Jurkat, Clone E6-1 (cell line): ENCODE results near the gene TCF7L2.
A peak's percentile ranks its signal among the peaks of the same experiment; 100 is the strongest.

Experiments used
- DNase-seq: peaks from one replicate; pipeline ENCODE4 v3.0.0-alpha.2; 2011; ENCODE audit warnings: low read depth, low spot score
- H3K4me3 ChIP-seq: 2 replicates; pipeline ENCODE4 v1.5.1; 2011; ENCODE audit warnings: mild to moderate bottlenecking, low read length, control low read depth, moderate library complexity

TCF7L2 gene

DNA sequence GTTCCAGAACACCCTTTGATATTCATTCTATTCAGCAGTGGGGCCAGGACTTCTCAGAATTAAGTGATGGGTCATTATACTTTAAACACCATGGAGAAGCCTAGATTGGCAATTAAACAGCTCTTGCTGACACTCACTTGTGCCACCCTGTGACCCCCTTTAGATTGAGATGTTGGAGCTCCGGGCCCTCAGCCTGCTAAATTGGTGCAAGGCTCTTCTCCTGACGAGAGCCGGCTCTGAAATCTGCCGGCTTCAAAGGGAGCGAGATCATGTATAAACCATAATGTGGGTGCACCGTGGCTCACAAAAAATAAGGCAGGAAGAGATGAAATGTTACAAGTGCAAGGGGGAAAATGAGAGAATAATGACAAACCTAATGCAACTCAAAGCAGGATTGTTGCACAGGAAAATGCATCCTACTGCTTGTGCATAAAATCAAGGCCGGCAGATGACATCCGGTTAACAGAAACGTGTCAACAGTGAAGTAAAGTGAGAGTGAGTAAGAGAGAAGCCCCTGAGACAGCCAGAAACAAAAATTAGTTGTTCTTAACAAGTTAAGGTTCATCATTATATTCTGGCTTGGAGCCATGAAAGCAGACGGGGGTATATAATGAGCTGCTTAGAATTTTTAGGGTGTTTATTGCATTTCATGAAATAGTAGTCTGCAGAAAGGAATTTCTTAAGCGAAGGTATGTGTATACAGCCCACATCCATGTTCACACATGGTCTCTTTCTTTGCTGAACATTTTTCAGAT is 198.2 kb downstream of the TCF7L2 start:
- no peak overlapping the region for H3K4me3 ChIP-seq
- no peak for DNase-seq

DNA sequence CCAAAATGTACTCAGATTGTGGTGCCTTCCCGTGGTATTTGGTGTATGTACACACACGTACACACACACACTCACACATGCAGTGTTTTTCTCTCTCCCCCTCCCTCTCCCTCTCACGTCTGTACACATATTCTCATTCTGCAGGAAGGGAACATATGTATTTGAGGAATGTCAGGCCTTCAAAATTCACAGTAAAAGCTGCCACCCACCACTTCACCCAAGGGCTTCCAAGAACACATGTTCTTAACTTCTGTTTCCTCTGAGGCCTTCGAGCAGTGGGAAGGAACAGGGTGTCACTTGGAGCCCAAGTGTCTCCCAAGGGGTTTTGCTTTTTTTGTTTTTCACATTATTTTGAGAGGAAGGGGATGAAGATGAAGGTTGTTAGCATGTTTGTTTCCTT is 198.9 kb downstream of the TCF7L2 start:
- no peak overlapping the region for H3K4me3 ChIP-seq
- no peak for DNase-seq

DNA sequence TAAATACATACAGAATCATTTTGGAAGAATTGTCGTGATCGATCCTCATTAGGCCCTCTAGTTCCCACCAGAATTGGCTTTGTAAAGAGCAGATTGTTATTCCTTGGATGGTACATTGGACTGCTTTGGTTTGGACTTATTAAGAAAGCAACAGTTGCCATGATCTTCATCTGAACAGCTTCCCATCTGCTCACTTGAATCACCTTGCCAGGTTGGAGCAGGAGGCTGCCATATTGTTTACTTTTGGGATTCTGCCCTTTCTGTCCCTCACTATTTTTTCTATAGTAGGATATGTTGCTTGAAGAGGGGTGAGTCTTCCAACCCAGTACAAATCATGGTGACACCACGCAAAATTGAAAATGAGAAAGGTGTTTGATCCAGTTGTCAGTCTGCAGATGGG is 199.6 kb downstream of the TCF7L2 start:
- DNase-seq, result no peak

GRCh38 chr10:113151190-113151666 is 201.2 kb downstream of the TCF7L2 start:
- peak overlapping the region; percentile 39 for H3K4me3 ChIP-seq

More for the DNA sequence above, 199.6 kb downstream of the TCF7L2 start:
- H3K4me3 ChIP-seq, result no peak overlapping the region

DNA sequence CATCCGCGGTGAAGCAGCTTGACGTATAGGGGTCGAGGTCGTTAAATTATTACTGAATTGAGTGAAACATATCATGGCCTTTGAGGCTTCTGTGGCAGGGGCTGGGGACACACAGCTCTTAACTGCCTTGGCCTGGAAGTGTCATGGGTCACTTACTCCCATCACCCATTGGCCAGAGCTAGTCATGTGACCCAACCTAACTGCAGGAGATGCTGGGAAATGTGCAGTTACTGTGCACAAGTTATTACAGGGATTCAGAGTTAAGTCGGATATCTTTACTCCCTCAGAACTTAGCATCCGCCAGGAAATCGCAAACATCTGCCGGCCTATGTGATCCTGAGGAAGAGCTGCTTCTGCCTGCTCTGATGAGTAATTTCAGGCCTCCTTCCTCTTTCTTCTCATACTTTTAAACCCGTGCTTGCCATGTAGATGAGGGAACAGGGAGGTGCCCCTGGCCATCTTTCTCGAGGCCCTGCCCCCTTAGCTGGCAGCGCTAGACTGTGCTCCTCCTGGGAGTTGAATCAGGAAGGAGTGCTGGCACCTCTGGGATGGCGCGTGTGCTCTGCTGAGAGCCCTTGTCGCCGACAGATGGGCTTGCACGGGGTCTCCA is 203.6 kb downstream of the TCF7L2 start:
- no peak for DNase-seq
- no peak overlapping the region for H3K4me3 ChIP-seq

More at GRCh38 chr10:113151190-113151666, 201.2 kb downstream of the TCF7L2 start:
- DNase-seq, result peak; percentile 92

DNA sequence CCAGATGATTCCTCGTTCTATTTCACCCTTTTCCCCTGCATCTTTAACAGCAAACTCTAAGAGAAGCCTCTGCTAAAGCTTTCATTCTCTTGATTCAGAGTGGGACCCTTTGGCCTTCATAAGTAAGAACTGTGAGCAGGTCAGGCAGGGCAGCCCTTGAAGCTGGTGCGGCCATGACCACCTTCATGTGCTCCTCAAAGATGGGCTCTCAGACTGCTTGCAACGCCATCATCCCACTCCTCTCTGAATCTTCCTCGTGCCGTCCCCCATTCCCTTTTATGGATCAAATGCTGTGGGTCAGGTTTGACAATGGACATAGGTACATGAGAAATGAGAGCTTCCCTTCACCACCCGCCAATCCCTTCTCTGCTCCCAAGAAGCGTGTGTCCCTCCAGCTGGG is 207.4 kb downstream of the TCF7L2 start:
- no peak overlapping the region for H3K4me3 ChIP-seq
- no peak for DNase-seq

DNA sequence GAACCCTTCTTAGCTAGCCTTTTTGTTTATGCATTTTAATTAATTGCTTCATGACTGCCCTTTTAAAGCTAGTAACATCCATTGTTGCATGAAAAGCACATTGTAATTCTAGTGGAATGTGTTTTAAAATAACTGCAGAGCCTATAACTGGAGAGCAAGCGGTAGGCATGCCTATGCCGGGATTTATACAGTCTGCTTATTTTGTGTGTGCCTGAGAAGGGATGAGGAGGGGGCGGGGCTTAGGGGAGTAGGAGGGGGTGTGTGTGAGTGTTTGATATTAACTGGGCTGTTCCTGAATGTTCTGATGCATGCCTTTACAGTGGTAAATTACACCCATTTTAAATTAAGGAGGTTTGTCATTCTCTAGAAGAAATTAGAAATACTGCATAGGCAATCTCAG is 208.1 kb downstream of the TCF7L2 start:
- no peak overlapping the region for H3K4me3 ChIP-seq
- no peak for DNase-seq

- no peak for DNase-seq
- no peak overlapping the region for H3K4me3 ChIP-seq
These were observed 209.5 kb downstream of the TCF7L2 start for GRCh38 chr10:113159563-113159962.

- DNase-seq, result no peak
- no peak overlapping the region for H3K4me3 ChIP-seq
These were observed 210.6 kb downstream of the TCF7L2 start for GRCh38 chr10:113160641-113161040.

- no peak for DNase-seq
- H3K4me3 ChIP-seq, result no peak overlapping the region
These were observed 211.0 kb downstream of the TCF7L2 start for GRCh38 chr10:113161066-113161465.

- DNase-seq, result no peak
- no peak overlapping the region for H3K4me3 ChIP-seq
These were observed 212.9 kb downstream of the TCF7L2 start for GRCh38 chr10:113162960-113163359.

GRCh38 chr10:113165673-113166072 is 215.6 kb downstream of the TCF7L2 start:
- no peak for DNase-seq
- H3K4me3 ChIP-seq, result no peak overlapping the region

- no peak for DNase-seq
- H3K4me3 ChIP-seq, result no peak overlapping the region
These were observed 217.7 kb downstream of the TCF7L2 start for GRCh38 chr10:113167702-113168101.

DNA sequence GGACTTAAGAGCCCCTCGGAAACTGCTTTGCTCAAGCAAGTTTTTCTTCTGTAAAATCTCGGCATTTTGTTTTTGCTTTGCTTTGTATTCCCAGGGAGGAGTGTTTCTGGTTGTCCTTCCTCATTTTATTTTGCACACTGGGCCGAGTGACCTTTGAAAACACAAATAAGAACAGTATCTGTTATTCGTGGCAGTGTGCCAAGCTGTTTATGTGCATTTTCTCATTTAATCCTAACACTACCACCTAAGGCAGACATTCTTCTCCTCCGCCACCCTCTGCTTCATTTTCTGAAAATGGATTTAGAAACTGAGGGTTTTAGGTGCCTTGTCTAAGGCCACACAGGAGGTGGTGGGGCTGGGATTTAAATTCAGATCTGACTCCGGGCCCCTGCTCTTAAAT is 218.5 kb downstream of the TCF7L2 start:
- no peak overlapping the region for H3K4me3 ChIP-seq
- no peak for DNase-seq

DNA sequence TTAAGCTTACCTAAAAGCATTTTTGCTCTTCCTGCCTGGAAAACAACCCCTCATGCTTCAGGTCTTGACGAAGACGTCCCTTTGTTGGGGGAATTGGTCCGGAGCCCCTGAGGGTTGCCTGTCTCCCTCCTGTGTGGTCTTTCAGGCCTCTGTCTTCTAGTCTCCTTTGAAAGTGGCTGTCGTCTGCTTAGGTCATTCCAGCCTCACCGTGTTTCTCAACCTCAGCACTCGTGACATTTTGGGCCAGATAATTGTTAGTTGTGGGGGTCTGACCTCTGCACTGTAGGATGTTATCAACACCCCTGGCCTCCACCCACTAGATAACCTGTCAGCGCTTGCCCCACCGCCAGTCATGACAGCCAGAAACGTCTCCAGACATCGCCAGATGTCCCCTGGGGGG is 219.1 kb downstream of the TCF7L2 start:
- no peak overlapping the region for H3K4me3 ChIP-seq
- no peak for DNase-seq

- H3K4me3 ChIP-seq, result peak overlapping the region; percentile 11
- DNase-seq, result peak; percentile 87
These were observed 219.9 kb downstream of the TCF7L2 start for GRCh38 chr10:113169853-113170460.

DNA sequence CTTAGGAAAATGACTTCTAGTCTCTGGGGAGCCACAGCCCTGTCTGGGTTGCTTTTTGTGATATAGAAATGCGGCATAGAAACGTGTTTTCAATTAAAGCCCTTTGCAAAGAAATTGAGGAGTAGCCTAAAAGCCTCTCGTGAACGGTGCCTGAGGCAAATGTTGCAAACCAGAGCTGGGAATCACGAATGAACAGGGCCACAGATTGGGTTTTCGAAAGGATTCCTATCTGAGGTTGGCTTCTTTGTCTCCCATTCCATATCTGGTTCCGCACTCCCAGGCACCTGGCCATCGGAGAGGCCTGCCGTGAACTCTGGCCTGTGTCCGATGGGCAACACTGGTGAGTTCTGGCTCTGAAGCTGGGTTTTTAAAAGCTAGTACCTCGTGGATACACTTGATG is 221.6 kb downstream of the TCF7L2 start:
- no peak for DNase-seq
- no peak overlapping the region for H3K4me3 ChIP-seq

DNA sequence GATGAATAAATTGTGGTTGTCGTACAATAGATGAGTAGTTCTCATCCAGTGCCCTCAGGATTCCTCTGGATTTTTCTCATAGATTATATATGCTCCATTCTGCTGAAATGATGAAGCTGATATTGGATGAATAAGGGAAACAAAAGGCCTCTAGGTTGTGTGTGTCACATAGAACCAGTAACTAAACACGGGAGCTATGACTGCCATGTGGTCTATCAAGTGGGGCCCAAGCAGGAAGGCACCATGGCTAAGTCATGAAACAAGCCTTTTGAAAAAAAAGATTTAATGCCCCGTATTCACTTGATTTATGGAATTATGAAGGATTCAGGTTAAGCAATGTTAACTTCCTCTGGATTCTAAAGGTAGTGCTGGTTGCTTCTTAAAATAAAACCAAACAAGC is 225.1 kb downstream of the TCF7L2 start:
- no peak overlapping the region for H3K4me3 ChIP-seq
- DNase-seq, result no peak

- no peak overlapping the region for H3K4me3 ChIP-seq
- DNase-seq, result no peak
These were observed 226.0 kb downstream of the TCF7L2 start for GRCh38 chr10:113175756-113176651.
